ENCODE results near the gene RRM2. TPM values are rescaled to one million over a fixed set of nuclear protein-coding genes. Genes with fewer than 3 reads are reported as not detected.
"Not testable (repeated sequence)": the region's sequence is repeated elsewhere in the genome, so short reads cannot be mapped to it uniquely, and the experiment has no call there.

Gene RRM2
- polyA plus RNA-seq, 4 donors = 46.6 to 59.7 (median 51.7) TPM

DNA sequence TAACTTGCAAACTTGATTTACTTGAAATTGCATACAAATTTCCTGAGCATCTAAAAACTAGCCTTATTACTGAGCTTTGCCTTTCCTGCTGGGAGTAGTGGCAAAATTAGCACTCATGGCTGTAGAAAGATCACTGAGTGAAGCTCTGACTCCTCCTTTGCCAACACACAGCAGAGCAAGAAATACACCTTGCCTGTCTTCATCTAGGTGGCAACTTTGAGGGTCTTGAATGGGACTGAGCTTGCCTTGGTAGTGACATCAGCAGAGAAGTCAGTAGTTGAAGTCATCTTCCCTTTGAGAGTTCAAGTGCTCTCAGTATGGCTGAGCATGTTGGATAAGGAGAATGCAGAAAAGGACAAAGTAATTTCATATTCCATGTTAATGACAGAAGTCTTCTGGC is 5.9 kb downstream of the RRM2 start:
- DNase-seq (ENCODE audit: low read depth in 4 of 4, low spot score in 3 of 4) = no peak

GRCh38 chr2:10129490-10129889 is 7.0 kb downstream of the RRM2 start:
- no peak for DNase-seq (ENCODE audit: low read depth in 4 of 4, low spot score in 3 of 4)

DNA sequence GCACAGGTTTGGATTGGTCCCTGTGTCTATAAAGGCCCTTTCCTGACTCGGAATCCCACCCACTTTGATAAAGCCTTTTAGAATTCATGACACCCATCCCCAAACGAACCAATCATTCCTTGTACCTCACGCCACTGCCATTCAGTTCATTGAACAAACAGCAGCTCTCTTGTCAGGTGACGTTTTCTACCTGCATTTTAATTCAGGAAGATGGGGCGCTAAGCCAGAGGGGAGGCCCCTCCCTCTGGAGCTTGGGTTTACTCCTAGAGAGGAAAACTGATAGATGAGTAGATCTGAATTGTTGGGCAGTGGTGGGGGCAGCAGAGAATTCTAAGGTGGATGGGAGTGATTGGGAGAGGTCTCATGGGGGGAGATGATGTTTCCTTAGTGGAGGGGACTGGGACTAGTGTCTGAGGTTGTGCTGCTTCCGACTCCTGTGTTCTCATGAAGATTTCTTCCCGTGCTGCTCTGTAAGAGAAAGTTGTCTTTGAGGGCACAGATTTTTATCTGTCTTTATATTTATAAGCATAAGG is 9.6 kb downstream of the RRM2 start:
- no peak for DNase-seq (ENCODE audit: low read depth in 4 of 4, low spot score in 3 of 4)

DNA sequence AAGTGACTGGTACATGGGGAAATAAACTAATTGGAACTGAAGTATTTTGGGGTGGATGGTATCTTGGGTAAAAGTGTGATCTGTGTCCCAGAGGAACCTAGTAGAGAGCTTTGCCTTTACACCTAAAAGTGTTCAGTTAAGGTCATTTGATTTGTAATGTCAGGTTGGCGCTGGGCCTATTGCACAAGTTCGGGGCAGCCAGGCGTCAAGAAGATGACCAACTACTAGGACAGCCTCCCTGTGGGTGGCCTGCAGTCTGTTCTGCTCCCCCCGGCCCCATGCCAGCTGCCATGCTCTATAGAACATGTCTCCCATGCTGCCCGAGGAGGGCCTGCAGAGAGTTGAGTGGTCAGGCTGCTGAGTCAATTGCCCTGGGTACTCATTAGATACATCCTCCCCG is 10.1 kb downstream of the RRM2 start:
- no peak for DNase-seq (ENCODE audit: low read depth in 4 of 4, low spot score in 3 of 4)

GRCh38 chr2:10132996-10133647 is 10.6 kb downstream of the RRM2 start:
- no peak for DNase-seq (ENCODE audit: low read depth in 4 of 4, low spot score in 3 of 4)

DNA sequence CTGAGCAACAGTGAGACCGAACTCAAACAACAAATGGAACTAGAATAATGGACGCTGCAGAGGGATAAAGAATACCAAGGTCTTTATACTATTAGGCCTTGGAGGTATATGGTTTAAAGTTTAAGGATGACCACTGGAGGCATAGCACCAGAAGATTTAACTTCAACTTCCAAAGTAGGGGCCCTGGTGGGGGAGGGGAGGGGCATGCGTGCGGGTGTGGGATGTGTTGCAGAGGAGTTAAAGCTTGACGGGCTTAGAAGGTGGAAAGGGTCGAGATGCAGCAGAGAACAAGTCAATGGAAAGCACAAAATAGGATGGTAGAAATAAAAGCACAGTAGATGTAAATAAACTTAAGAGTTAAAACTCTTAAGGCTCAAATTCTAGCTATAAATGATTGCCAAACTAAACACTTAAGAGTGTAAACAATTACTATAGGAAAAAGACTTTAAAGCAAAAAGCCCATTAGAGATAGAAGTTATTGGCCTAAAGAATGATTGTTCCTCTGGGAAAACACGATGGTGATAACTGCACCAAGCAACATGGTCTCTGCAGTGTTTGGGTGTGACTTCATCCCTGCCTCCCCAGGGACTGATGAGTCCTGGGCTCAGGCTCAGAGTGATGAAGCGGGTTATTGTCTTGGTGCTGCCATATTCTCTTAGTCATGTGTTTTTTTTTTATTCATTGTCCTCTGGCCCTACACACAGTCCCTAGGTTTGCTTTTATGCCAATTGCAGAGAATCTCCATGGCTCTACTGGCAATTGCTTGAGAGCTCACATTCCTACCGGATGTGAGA is 13.0 kb downstream of the RRM2 start:
- no peak for DNase-seq (ENCODE audit: low read depth in 4 of 4, low spot score in 3 of 4)

DNA sequence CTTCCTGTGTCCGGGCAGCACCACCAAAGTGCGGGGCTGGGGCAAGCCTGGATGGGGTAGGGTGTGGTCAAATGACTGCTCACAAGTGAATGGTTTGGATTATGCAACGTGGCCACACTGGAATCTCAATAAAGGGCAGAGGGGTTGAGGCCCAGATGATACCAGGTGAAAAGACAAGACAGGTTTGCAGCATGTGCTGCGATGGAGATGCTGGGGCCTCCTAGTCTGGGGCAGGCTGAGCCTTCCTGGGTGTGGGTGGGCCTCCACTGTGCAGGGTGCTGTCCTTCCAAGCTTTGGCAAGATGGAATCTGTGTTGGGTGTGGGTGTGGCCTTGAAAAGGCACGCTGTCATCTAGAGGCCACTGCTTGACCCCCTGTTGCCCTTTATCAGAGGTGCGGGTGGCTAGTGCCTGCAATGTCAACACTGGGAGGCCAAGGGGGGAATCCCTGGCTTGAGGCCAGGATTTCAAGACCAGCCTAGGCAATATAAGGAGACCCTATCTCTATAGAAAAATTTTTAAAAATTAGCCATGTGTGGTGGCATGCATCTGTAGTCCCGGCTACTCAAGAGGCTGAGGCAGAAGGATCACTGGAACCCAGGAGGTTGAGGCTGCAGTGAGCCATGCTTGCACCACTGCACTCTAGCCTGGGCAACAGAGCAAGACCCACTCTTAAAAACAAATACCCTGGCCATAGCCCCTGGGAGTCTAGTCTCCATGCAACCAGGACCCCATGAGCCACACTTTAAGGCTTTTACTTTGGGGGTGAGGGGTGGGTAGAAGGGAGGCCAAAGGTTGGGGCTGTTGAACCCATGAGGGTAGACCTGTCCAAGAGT is 13.8 kb downstream of the RRM2 start:
- no peak for DNase-seq (ENCODE audit: low read depth in 4 of 4, low spot score in 3 of 4)

GRCh38 chr2:10137053-10137843 is 14.7 kb downstream of the RRM2 start:
- no peak for DNase-seq (ENCODE audit: low read depth in 4 of 4, low spot score in 3 of 4)

DNA sequence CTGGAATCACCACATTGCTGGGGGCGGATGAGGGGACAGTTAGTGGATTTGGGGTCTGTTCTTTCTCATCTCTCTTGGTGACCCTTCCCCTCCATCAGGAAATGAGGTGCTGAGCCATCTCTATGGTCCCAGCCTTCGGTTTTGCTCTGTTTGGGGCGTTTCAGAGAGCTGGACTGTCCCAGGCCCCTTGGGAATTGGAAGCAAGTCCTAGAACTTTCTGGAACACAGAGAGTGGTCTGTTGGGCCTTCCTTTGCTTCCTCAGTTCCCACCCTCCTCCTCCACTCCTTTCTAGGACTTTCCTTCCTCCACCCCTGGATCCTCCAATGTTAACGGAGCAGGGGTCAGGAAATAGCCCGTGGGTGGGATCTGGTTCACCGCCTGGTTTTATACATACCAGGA is 17.0 kb downstream of the RRM2 start:
- DNase-seq (ENCODE audit: low read depth in 4 of 4, low spot score in 3 of 4) = no peak

DNA sequence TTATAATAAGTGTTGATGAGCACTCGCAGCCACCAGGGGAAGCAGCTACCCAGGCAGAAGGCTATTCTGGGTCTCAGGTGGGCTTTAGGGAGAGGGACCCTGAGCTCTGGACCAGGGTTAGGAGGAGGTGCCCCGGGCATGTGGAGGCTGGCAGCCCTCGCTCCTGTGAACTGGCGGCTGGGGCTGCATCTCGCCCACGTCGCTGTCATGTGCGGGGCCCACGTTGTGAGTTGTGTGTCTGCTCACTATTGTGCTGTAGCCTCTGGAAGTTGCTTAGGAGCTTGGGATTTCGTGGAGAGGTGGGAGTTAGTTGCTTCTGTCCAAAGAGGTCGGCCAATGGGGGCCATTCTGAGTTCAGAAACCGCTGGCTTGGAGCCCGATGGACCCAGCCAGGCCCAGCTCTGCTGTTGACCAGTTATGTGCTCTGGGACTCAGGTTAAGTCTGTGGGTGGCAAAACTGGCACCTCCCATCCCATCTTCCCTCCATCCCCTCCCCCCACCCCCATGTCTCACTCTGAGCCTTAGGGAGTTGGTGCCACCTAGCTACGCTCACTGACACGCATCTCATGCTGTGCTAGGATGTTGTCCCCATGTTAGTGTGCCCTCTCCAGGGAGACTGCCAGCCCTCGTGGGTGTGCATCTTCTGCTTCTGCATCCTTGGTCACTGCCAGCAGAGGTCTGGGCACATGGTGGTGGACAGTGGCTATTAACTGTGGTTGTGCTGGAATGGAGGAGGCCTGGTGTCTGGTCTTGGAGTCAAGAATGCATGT is 18.5 kb downstream of the RRM2 start:
- DNase-seq (ENCODE audit: low read depth in 4 of 4, low spot score in 3 of 4) = no peak

DNA sequence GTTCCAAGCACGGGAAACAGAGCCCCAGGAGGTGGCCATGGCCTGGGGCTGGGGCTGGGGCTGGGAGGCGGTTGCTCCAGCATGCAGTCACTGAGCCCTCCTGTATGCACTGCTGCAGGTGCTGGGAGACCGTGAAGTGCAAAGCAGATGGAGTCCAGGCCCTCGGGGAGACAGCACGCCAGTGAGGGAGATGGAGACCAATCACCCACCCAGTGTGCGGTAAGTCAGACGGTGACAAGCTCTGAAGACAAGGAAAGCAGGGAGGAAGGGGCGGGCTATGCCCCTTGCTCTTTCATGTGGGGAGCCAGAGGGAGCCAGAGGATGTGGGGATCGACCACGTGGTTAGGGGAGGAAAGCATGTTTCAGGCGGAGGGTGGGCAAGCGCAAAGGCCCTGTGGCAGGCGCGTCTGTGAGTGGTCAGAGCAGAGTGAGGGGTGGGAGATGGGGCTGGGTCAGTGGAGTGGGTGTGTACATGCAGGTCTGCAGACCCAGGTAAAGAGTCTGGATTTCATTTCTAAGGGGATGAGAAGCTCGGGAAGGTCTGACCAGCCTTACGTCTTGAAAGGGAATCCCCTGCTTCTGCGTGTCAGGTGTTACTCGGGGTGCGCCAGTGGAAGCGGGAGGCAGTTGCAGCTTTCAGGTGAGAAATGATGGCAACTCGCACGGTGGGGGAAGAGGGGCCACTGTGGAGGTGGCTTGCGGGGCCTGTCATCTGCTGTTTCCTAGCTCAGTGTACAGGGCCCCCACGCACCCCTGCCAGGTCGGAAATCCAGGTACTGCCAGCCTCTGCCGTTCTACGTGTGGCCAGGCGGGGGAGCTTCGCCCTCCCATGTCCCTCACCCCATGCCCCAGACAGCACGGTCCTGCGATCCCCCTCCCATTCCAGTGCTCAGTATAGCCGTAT is 19.4 kb downstream of the RRM2 start:
- DNase-seq (ENCODE audit: low read depth in 4 of 4, low spot score in 3 of 4) = no peak

GRCh38 chr2:10142640-10142965 is 20.1 kb downstream of the RRM2 start:
- DNase-seq (ENCODE audit: low read depth in 4 of 4, low spot score in 3 of 4) = no peak

DNA sequence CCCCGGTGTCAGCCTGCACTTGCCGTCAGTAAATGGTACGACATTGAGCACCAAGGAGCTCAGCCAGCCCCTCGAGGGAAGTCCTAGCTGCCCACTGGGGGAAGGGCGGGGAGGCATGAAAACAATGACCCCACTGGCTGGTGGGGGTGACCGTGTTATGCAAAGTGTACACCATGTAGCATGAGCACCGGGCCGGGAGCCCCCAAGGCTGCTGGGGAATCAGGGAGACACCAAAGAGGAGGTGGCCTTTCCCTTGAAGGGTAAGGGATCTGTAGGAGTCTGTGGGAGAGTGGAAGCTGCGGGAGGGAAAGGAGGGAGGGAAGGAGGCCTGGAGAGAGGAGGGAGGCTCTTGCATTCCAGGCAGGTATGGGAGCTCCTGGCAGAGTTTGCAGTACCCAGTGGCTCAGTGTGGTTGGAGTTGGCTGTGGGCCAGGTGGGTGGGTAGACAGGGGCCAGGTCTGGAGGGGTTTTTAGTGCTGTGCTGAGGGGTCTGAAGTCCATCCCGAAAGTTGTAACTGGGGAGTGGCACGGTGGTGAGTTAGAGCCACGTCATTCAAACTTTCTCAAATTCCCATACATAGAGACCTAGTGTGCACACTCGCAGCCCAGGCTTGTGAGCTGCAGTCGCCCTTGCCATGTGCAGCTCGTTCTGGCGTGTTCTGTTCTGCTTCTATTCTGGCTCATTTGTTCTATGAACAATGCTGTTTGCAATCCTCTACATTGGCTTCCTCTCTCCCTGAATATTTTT is 22.4 kb downstream of the RRM2 start:
- DNase-seq (ENCODE audit: low read depth in 4 of 4, low spot score in 3 of 4) = no peak

DNA sequence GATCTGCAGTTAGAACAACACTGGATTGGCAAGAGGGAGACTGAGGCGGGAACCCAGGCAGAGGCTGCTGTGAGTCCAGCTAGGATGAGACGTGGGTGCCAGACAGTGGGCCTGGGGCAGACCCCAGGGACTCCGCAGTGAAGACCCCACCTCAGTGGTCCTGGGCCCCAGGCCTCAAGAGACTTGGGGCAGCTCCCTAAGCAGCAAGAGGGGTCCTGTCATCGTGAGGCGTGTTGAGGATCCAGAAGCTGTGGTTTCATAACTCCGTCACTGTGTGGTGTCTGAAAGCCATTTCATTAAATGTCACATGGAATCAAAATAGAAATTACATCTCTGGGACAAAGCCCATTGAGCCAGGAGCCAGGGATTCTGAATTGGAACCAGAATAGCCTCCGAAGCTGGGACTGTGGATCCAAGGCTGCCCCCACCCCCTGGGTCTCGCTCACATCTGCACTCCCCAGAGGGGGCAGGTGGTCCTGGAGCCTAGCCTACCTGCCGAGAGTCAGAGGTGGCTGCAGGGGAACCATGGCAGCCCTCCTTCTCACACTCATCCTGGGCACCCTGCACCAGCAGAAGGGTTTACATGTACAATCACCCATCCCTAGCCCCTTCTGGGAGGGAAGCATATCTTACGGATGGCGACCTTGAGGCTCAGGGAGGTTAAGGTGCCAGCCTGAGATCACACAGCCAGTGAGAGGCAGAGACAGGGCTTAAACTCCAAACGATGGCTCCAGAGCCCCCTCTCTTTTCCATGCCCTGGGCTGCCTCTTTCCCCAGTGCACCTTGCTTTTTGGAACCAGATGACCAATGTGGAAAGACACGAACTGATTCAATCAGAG is 23.2 kb downstream of the RRM2 start:
- DNase-seq (ENCODE audit: low read depth in 4 of 4, low spot score in 3 of 4) = no peak

DNA sequence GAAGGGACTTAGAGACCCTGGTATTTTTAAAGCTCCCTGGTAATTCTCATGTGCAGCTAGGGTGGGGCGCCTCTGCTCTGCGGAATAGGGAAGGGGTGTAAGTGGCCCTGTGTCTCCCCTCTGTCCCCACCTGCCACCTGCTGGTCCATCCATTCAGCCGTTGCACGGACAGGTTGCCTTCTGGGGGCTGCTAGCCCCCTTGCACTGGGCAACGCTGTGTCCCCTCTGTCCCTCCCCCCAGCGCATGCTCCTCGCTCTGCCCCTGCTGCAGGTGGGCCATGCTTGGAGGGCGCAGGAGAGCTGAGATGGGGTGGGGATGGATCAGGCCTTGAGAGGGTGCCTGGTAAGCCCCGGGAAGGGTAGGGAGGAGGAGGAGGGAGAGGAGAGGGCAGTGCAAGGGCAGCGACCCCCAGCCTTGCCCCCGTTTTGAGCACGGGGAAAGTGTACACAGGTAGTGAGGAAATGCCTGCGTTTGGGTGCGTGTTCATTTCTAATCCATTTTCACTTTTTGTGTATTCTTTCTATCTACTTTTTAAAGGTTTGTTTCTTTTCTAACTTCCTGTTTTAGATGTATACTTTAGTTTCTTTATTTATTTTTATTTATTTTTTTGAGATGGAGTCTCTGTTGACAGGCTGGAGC is 23.9 kb downstream of the RRM2 start:
- no peak for DNase-seq (ENCODE audit: low read depth in 4 of 4, low spot score in 3 of 4)

DNA sequence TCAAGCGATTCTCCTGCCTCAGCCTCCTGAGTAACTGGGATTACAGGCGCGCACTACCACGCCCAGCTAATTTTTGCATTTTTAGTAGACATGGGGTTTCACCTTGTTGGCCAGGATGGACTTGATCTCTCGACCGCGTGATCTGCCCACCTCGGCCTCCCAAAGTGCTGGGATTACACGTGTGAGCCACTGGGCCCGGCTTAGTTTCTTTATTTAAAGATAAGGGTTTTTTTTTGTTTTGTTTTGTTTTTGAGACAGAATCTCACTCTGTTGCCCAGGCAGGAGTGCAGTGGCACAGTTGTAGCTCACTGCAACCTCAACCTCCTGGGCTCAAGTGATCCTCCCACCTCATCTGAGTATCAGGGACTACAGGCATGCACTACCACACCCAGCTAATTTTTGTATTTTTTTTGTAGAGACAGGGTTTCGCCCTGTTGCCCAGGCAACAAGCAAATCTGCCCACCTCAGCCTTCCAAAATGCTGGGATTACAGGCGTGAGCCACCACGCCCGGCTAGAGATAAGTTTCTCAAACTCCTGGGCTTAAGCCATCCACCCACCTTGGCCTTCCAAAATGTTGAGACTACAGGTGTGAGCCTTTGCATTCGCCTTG is 24.6 kb downstream of the RRM2 start:
- DNase-seq (ENCODE audit: low read depth in 4 of 4, low spot score in 3 of 4) = not testable (repeated sequence)
